HAP-1 (cell line): ENCODE data around the gene MPO.
A peak's percentile ranks its signal among the peaks of the same experiment; 100 is the strongest.

Experiments used
- DNase-seq, 2 experiments: peaks; one replicate each; pipeline ENCODE4 v3.0.0-alpha.2; 2016 to 2020; ENCODE audit warnings: low spot score in 2 of 2
- H3K27me3 ChIP-seq: fragments of 250-450 bp; sonication (Bioruptor Pico); 2 replicates; pipeline ENCODE4 v1.5.1; 2020; ENCODE audit warnings: low read depth, mild to moderate bottlenecking, moderate library complexity
- H3K36me3 ChIP-seq: fragments of 250-450 bp; sonication (Bioruptor Pico); replicated peaks from 2 replicates; pipeline ENCODE4 v1.5.1; 2020; ENCODE audit warnings: mild to moderate bottlenecking
- H3K4me1 ChIP-seq: fragments of 250-450 bp; sonication (Bioruptor Pico); 2 replicates; pipeline ENCODE4 v1.5.1; 2020; ENCODE audit warnings: mild to moderate bottlenecking
- H3K4me3 ChIP-seq: fragments of 250-450 bp; sonication (Bioruptor Pico); 2 replicates; pipeline ENCODE4 v1.5.1; 2020; ENCODE audit warnings: mild to moderate bottlenecking, moderate library complexity
- H3K9me3 ChIP-seq: fragments of 250-450 bp; sonication (Bioruptor Pico); 2 replicates; pipeline ENCODE4 v1.5.1; 2020; ENCODE audit warnings: mild to moderate bottlenecking, moderate library complexity
- in situ Hi-C: fragments of 300-500 bp; cut with MboI; formaldehyde crosslinking; loops from 3 replicates; pipeline ENCODE4 v1.14.3; 2020; ENCODE audit warnings: low sequenced_read_pairs, inconsistent platforms, mixed read lengths

The MPO gene

DNA sequence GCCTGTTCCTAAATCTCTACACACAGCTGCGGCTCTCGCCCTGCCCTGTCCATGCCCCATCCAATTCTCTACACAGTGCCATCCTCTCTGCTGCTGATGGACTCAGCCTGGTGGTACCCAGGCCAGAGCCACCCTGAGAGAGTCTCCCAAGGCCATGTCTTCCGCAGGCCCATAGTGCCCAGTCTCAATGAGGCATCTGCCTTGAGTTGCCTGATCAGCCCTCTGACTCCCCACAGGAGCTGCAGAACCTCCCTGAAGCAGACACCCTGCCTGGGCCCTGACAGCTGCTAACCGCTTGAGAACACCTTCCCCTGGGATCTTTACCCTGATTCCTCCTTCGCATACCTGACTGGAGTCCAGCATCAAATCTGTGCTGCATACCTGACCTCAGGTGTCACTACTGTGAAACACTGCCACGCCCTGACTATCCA lies 34.6 kb upstream of the MPO start:
- Histone ChIP-seq H3K9me3 (no peaks in the 10 kb centered on the region), H3K4me3 (no peak overlapping the region), H3K27me3 (no peaks in the 10 kb centered on the region), H3K4me1 (no peaks in the 10 kb centered on the region), H3K36me3 (no peaks in the 10 kb centered on the region)
- DNase-seq: no peak
- in situ Hi-C loops: loop anchor here (5.0 kb wide), 1 partner anchor 132 kb away; no protein-coding TSS in a partner anchor

DNA sequence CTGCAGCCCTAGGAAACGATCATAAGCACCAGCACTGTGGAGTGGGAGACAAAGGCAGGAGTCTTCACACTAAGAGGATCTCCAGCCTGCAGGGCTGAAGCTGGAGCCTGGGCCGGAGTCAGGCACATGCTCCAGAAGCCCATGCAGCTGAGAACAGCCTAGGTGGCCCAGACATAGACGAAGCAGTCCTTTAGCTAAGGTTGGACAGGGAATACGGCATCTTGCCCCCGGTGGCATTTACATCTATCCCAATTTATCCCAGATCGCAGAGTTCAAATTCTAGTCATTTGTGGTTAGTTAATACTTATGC lies 33.9 kb upstream of the MPO start:
- no peaks in the 10 kb centered on the region for H3K9me3 ChIP-seq
- DNase-seq: no peak
- in situ Hi-C loops: loop anchor here (5.0 kb wide), 1 partner anchor 133 kb away; no protein-coding TSS in a partner anchor
- no peak overlapping the region for H3K4me3 ChIP-seq
- H3K27me3 ChIP-seq: no peaks in the 10 kb centered on the region
- no peaks in the 10 kb centered on the region for H3K36me3 ChIP-seq
- no peaks in the 10 kb centered on the region for H3K4me1 ChIP-seq

DNA sequence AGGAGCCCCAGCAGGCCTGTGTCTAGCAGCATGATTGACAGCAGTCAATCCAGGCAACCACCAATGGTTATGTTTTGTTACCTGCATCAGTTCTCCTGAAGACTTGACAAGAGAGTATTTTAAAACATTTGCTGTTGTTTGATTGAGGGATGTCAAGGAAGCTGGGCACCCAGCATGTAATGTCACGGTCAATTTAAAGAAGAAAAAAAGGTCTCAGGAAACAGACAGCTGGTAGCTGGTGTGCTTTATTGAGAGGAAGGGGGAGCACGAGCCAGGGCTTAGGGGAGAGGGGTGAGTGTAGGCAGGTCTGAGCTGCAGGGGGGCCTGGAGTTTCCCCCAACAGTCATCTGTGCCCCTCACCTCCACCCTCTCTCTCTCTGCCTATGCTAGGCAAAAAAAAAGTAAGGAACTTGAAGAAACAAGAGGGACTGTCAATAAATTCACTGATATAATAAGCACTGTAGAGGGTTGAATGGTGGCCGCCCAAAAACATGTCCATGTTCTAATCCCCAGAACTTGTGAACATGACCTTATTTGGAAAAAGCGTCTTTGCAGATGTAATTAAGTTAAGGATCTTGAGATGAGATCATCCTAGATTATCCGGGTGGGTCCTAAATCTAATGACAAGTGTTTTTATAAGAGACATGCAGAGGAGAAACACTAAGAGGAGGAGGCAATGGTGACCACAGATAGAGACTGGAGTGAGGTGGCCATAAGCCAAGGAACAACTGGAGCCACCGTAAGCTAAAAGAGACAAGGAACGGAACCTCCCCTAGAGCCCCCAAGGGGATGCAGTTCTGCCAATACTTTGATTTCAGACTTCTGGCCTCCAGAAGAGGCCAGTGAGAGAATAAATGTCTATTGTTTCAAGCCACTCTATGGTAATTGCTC lies 33.3 kb upstream of the MPO start:
- H3K9me3 ChIP-seq: no peaks in the 10 kb centered on the region
- no peaks in the 10 kb centered on the region for H3K27me3 ChIP-seq
- no peaks in the 10 kb centered on the region for H3K4me1 ChIP-seq
- no peak overlapping the region for H3K4me3 ChIP-seq
- in situ Hi-C loops: no loop called here
- H3K36me3 ChIP-seq: no peaks in the 10 kb centered on the region
- no peak for DNase-seq

- in situ Hi-C loops: no loop called here
- no peaks in the 10 kb centered on the region for H3K9me3 ChIP-seq
- H3K4me1 ChIP-seq: no peaks in the 10 kb centered on the region
- H3K27me3 ChIP-seq: no peaks in the 10 kb centered on the region
- H3K36me3 ChIP-seq: no peaks in the 10 kb centered on the region
- H3K4me3 ChIP-seq: no peak overlapping the region
- peak in 1 of 2 experiments; percentile 4 for DNase-seq
These were observed 32.1 kb upstream of the MPO start for GRCh38 chr17:58312829-58313228.

DNA sequence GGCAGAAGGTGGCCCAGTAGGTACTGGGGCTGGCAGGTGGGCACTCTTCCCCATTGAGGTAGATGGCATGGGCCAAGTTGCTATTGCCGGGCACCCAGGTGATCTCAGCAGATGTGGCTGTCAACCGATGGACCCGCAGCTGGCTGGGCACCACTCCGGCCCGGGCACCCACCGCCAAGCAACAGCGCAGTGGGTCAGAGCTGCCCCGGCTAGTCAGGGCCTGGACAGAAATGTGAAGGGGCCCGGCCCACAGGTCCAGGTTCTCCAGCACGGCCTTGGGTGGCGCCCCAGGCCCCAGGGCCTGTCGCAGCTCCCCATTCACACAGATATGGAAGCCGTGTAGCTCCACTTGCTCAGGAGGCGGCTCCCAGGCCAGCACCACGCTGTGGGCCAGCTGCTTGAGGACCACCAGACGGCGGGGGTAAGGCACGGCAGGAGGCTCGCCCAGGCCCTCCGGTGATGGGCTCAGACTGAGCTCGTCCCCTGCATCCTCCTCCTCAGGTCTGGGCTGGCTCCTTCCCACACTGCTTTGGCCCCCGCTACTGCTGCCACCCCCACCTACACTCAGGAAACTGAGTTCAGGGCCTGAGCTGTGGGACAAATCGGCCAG lies 31.4 kb upstream of the MPO start:
- no peaks in the 10 kb centered on the region for H3K27me3 ChIP-seq
- peak in 1 of 2 experiments; percentile 5 for DNase-seq
- in situ Hi-C loops: no loop called here

GRCh38 chr17:58311429-58311894 lies 30.7 kb upstream of the MPO start:
- Histone ChIP-seq H3K27me3 (no peaks in the 10 kb centered on the region), H3K4me3 (no peak overlapping the region), H3K4me1 (no peaks in the 10 kb centered on the region), H3K36me3 (no peaks in the 10 kb centered on the region), H3K9me3 (no peaks in the 10 kb centered on the region)
- peak in 1 of 2 experiments; percentile 1 for DNase-seq
- in situ Hi-C loops: no loop called here

More for the DNA sequence above, 31.4 kb upstream of the MPO start:
- Histone ChIP-seq H3K36me3 (no peaks in the 10 kb centered on the region), H3K9me3 (no peaks in the 10 kb centered on the region), H3K4me3 (no peak overlapping the region), H3K4me1 (no peaks in the 10 kb centered on the region)

DNA sequence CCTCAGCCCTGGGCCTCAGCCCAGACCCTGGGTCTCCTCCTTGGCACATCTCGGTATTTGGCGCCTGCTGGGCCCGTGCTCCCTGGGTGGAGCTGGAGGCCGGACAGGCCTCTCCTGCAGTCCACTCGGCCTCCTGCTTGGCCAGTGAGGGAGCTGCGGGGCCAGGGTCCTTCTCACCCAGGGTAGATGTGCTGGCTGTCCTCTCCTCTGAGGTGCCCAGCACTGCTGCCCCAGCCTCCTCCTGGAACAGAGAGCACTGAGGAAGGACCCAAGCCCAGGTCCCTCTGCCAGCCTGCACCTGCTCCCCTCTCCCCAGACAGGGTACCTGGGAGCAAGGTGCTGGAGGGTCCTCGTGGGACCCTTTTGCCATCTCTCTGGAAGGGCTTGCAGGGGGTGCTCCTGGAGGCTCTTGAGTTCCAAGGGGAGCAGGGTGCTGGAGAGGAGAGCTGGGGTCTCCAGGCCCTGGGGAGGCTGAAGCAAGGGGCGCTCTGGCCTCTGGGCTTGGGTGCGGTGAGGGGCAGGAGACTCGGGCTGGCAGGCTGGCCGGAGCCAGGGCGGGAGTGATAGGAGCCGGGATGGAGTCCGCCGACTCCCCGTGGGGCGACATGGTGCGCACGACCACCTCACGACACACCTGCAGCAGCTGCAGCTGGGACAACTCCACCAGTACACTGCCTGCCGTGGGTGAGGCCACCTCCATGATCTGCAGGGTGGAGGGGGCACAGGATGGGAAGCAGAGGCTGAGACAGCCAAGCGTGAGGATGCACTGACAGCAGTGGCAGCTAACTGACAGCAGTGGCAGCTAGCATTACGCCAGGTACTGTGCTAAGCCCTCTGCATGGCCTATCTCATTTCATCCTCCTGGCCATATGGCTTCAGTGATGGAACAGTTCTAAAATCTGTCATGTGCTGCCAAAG lies 30.0 kb upstream of the MPO start:
- DNase-seq: no peak
- H3K27me3 ChIP-seq: no peaks in the 10 kb centered on the region
- no peaks in the 10 kb centered on the region for H3K4me1 ChIP-seq
- H3K36me3 ChIP-seq: no peaks in the 10 kb centered on the region
- H3K4me3 ChIP-seq: no peak overlapping the region
- in situ Hi-C loops: no loop called here
- H3K9me3 ChIP-seq: no peaks in the 10 kb centered on the region

DNA sequence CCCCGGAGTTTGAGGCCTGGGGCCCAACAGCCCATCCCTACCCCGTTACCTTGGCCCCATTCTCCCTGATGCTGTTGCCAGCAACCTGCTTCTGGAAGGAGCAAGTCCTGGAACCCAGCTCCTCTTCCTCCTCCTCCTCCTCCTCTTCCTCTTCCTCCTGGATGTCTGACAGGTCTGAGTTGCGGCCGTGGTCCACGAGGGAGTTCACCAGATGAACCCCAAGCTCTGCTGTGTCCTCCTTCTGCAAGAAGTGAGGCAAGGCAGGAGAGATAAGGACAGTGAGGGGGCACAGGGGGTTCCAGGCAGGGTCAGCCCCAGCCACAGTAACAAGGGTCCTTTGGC lies 29.2 kb upstream of the MPO start:
- H3K9me3 ChIP-seq: no peaks in the 10 kb centered on the region
- no peaks in the 10 kb centered on the region for H3K27me3 ChIP-seq
- no peaks in the 10 kb centered on the region for H3K36me3 ChIP-seq
- H3K4me3 ChIP-seq: no peak overlapping the region
- no peak for DNase-seq
- in situ Hi-C loops: no loop called here
- no peaks in the 10 kb centered on the region for H3K4me1 ChIP-seq

DNA sequence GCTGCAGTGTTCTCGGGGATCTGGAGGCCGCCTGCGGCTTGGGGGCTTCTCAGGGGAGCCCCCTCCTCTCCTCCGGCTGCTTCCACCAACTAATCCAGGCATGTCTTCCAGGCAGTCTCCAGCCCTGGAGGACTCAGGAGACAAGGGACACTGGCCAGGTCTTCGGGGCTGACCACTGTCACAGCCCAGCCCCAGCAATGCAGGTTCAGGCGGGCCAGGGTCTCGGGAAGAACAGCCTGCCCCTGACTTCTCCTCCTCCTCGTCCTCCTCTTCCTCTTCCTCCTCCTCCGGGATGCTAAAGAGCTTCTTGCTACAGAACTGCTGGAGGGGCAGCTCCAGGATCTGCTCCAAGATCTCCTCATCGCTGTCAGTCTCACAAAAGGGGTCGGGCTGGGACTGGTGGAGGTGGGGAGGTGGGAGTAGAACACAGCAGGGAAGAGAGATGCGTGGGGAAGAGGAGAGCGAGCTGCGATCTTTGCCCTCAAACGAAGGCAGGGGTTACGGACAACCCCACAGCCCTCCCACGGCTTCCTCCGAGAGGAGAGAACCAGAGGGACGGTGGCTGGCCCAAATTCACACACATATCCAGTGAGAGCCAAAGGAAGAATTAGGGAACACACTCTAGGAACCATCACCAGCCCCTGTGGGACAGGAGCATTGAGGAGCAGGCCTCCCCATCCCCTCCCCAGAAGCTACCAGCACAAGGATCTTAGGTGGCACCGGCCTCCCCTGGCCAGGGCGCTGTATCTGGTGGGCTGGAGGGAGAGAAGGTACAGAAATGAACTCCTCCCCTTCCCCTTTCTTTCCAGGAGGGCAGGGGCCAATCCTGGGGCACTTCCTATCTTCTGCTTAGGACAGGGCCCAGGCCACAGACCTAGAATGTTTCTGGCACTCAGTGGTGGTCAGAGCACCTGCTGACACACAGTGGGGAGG lies 28.5 kb upstream of the MPO start:
- no peak for DNase-seq
- Histone ChIP-seq H3K36me3 (no peaks in the 10 kb centered on the region), H3K4me3 (no peak overlapping the region), H3K4me1 (no peaks in the 10 kb centered on the region), H3K27me3 (no peaks in the 10 kb centered on the region), H3K9me3 (no peaks in the 10 kb centered on the region)
- in situ Hi-C loops: no loop called here

GRCh38 chr17:58308173-58308984 lies 27.6 kb upstream of the MPO start:
- no peaks in the 10 kb centered on the region for H3K4me1 ChIP-seq
- no peak overlapping the region for H3K4me3 ChIP-seq
- in situ Hi-C loops: no loop called here
- H3K9me3 ChIP-seq: no peaks in the 10 kb centered on the region
- no peaks in the 10 kb centered on the region for H3K27me3 ChIP-seq
- H3K36me3 ChIP-seq: no peaks in the 10 kb centered on the region
- DNase-seq: peak in 1 of 2 experiments; percentile 28

DNA sequence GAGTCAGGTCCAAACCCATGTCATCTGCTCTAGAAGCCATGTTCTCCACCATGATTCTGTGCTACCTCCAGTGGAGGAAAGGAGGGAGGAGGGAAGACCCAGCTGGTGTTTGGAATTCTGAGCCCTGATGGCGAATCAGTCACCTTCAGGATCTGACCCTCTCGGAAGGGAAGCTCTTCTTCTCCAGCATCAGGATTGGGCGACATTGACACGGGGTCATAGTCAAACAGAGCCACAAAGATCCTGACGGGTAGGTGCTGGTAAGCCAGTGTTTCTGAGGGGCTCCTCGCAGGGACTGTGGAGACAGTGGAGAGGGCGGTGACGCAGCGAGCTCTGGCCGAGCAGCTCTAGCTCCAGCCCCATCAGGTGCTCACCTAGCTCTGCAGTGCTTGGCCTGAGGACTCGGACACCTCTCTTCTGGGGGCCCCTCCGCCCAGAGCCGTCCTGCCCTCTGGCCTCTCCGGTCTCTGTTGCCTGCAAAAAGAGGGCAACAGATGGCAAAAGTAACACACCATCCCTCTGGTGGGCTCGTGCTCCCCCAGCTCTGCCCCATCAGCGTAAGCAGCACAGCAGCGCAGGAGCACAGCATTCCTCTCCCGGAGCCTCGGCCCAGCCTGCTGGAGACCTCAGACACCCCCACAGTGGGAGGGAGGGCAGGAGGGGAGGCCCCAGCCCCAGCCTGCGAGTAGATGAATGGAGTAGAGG lies 26.9 kb upstream of the MPO start:
- Histone ChIP-seq H3K9me3 (no peaks in the 10 kb centered on the region), H3K4me3 (no peak overlapping the region), H3K4me1 (no peaks in the 10 kb centered on the region), H3K27me3 (no peaks in the 10 kb centered on the region), H3K36me3 (no peaks in the 10 kb centered on the region)
- in situ Hi-C loops: no loop called here
- no peak for DNase-seq
